IMR-90 (cell line): Measurements from ENCODE around the gene MYRFL. TPM values are rescaled to one million over a fixed set of nuclear protein-coding genes. Genes with fewer than 3 reads are reported as not detected.

Experiments used
- ATAC-seq: fragments of 200-7000 bp; cut with Tn5 transposase; 2 replicates; pipeline ENCODE4 v1.9.1; 2020; ENCODE audit warnings: low read depth, mild to moderate bottlenecking, moderate library complexity
- BruUV-seq: library from RNA; stranded (reverse); fragments of 400-500 nt; replicated peaks from 2 replicates; lab custom pipeline; 2021; lab: Mats Ljungman, UMichigan
- CTCF ChIA-PET: fragments of 300-600 bp; formaldehyde crosslinking; extraction: SDS; loops from one replicate; lab custom pipeline; 2021; ENCODE audit warnings: antibody characterized with exemption; lab: Yijun Ruan, JAX
- POLR2A ChIA-PET: fragments of 300-600 bp; sonication (Branson Sonifier 250); formaldehyde crosslinking; loops from one replicate; lab custom pipeline; 2022; ENCODE audit warnings: antibody characterized with exemption; ENCODE audit not compliant: unreplicated experiment; lab: Charles Lee
- DNase-seq: peaks from one replicate; pipeline ENCODE4 v3.0.0; 2013
- H2AFZ ChIP-seq: replicated peaks from 2 replicates; pipeline ENCODE3; 2013; ENCODE audit warnings: low read length, mild to moderate bottlenecking; ENCODE audit not compliant: poor library complexity
- H2AK5ac ChIP-seq: 2 replicates; pipeline ENCODE4 v1.6.1; 2013; ENCODE audit warnings: low read depth, low read length, inconsistent platforms
- H2AK9ac ChIP-seq: replicated peaks from 2 replicates; pipeline ENCODE3; 2013; ENCODE audit warnings: mild to moderate bottlenecking, low read depth, low read length, moderate library complexity; ENCODE audit not compliant: poor library complexity
- H2BK120ac ChIP-seq: 2 replicates; pipeline ENCODE4 v1.6.1; 2013; ENCODE audit warnings: low read depth, low read length, inconsistent platforms
- H2BK15ac ChIP-seq: 3 replicates; pipeline ENCODE4 v1.6.1; 2013; ENCODE audit warnings: low read depth, low read length, inconsistent platforms
- H2BK20ac ChIP-seq: 2 replicates; pipeline ENCODE4 v1.6.1; 2013; ENCODE audit warnings: low read depth, mild to moderate bottlenecking, inconsistent platforms, low read length, moderate library complexity
- H2BK5ac ChIP-seq: 2 replicates; pipeline ENCODE4 v1.6.1; 2013; ENCODE audit warnings: mild to moderate bottlenecking, low read depth, low read length, inconsistent platforms; ENCODE audit not compliant: poor library complexity, severe bottlenecking
- H3K14ac ChIP-seq: replicated peaks from 2 replicates; pipeline ENCODE4 v1.6.1; 2013; ENCODE audit warnings: low read depth, low read length, inconsistent platforms
- H3K18ac ChIP-seq: 2 replicates; pipeline ENCODE4 v1.6.1; 2013; ENCODE audit warnings: low read depth, low read length, control low read depth
- H3K23ac ChIP-seq: 2 replicates; pipeline ENCODE4 v1.6.1; 2013; ENCODE audit warnings: low read depth, low read length, inconsistent platforms
- H3K27ac ChIP-seq: 2 replicates; pipeline ENCODE4 v1.5.1; 2013; ENCODE audit warnings: mild to moderate bottlenecking, control low read depth, low read length; ENCODE audit not compliant: insufficient read depth
- H3K27me3 ChIP-seq: 2 replicates; pipeline ENCODE4 v1.6.1; 2013; ENCODE audit warnings: low read length; ENCODE audit not compliant: control insufficient read depth, insufficient read depth
- H3K36me3 ChIP-seq: 2 replicates; pipeline ENCODE4 v1.6.1; 2013; ENCODE audit warnings: low read length, mixed read lengths; ENCODE audit not compliant: control insufficient read depth, insufficient read depth
- H3K4ac ChIP-seq: 2 replicates; pipeline ENCODE4 v1.6.1; 2013; ENCODE audit warnings: low read depth, low read length, inconsistent platforms
- H3K4me1 ChIP-seq: 2 replicates; pipeline ENCODE4 v1.6.1; 2013; ENCODE audit warnings: low read length, mixed read lengths; ENCODE audit not compliant: control insufficient read depth, insufficient read depth
- H3K4me2 ChIP-seq: 2 replicates; pipeline ENCODE4 v1.6.1; 2013; ENCODE audit warnings: low read depth, mild to moderate bottlenecking, control low read depth, low read length, moderate library complexity
- H3K4me3 ChIP-seq: 2 replicates; pipeline ENCODE4 v1.5.1; 2013; ENCODE audit warnings: low read depth, mild to moderate bottlenecking, control low read depth, low read length, moderate library complexity; ENCODE audit not compliant: insufficient read depth
- H3K56ac ChIP-seq: 2 replicates; pipeline ENCODE4 v1.6.1; 2013; ENCODE audit warnings: low read length, inconsistent platforms; ENCODE audit not compliant: insufficient read depth; ENCODE audit errors: extremely low read depth
- H3K79me1 ChIP-seq, 2 experiments: 2 replicates each; pipeline ENCODE4 v1.6.1; 2013; ENCODE audit warnings: low read length in 2 of 2, inconsistent platforms in 1 of 2, low read depth in 1 of 2
- H3K9ac ChIP-seq: 2 replicates; pipeline ENCODE4 v1.6.1; 2013; ENCODE audit warnings: low read depth, low read length, control low read depth
- H3K9me1 ChIP-seq: 2 replicates; pipeline ENCODE4 v1.6.1; 2013; ENCODE audit warnings: low read length, inconsistent platforms; ENCODE audit not compliant: insufficient read depth
- H3K9me3 ChIP-seq: 2 replicates; pipeline ENCODE4 v1.6.1; 2013; ENCODE audit warnings: low read length; ENCODE audit not compliant: control insufficient read depth, insufficient read depth
- H4K20me1 ChIP-seq: 2 replicates; pipeline ENCODE4 v1.6.1; 2013; ENCODE audit warnings: low read length, inconsistent platforms; ENCODE audit not compliant: insufficient read depth
- H4K5ac ChIP-seq: 2 replicates; pipeline ENCODE4 v1.6.1; 2013; ENCODE audit warnings: mild to moderate bottlenecking, low read depth, low read length, control low read depth
- H4K8ac ChIP-seq, 2 experiments: 2 replicates each; pipeline ENCODE4 v1.6.1; 2013; ENCODE audit warnings: low read depth in 2 of 2, low read length in 2 of 2, control low read depth in 1 of 2, inconsistent platforms in 1 of 2
- H4K91ac ChIP-seq: 2 replicates; pipeline ENCODE4 v1.6.1; 2013; ENCODE audit warnings: low read depth, low read length, inconsistent platforms; ENCODE audit not compliant: insufficient read depth
- BHLHE40 ChIP-seq: fragments of 150-350 bp; IDR thresholded peaks from 2 replicates; pipeline ENCODE4 v1.6.1; 2016; ENCODE audit warnings: mild to moderate bottlenecking, low read depth, low read length
- CEBPB ChIP-seq: IDR thresholded peaks from 2 replicates; pipeline ENCODE4 v1.6.1; 2012; ENCODE audit warnings: low read depth, low read length, improper control_type of control experiment
- MXI1 ChIP-seq: IDR thresholded peaks from 2 replicates; pipeline ENCODE4 v1.6.1; 2012; ENCODE audit warnings: low read depth, mild to moderate bottlenecking, low read length, moderate library complexity, borderline replicate concordance
- POLR2A ChIP-seq: IDR thresholded peaks from 2 replicates; pipeline ENCODE4 v1.6.1; 2012; ENCODE audit warnings: mild to moderate bottlenecking, low read depth, low read length
- USF2 ChIP-seq: fragments of 150-350 bp; IDR thresholded peaks from 2 replicates; pipeline ENCODE4 v1.6.1; 2017; ENCODE audit warnings: mild to moderate bottlenecking, antibody characterized with exemption, low read length, low read depth
- WGBS, 2 experiments: methylation state at CpG; one replicate each; pipeline versions ENCODE4 v1.1.5 to v1.1.7; 2013; ENCODE audit warnings: missing lambda C conversion rate in 2 of 2; ENCODE audit not compliant: insufficient read length in 1 of 2; ENCODE audit errors: extremely low coverage in 2 of 2; 5-methylcytosine and 5-hydroxymethylcytosine counted together
- dilution Hi-C: fragments of 300-500 bp; cut with HindIII; formaldehyde crosslinking; loops from one replicate; pipeline ENCODE4 v1.14.3; 2018; ENCODE audit warnings: low sequenced_read_pairs; ENCODE audit not compliant: unreplicated experiment
- in situ Hi-C: fragments of 300-500 bp; cut with MboI; formaldehyde crosslinking; loops from 3 replicates; pipeline ENCODE4 v1.14.3; 2019; ENCODE audit warnings: low sequenced_read_pairs, inconsistent platforms, mixed read lengths
- intact Hi-C: fragments of 100-400 bp; cut with micrococcal nuclease; formaldehyde crosslinking; loops from 2 replicates; pipeline ENCODE4 v1.10.0; 2022
- polyA plus RNA-seq, 3 experiments: library from polyadenylated mRNA; depleted of rRNA; stranded (reverse); fragments of >200 nt; gene quantifications; 2 replicates each; pipeline ENCODE4 v1.2.3, GENCODE V29; 2012; ENCODE audit warnings: low replicate concordance in 1 of 3
- total RNA-seq: library from RNA; depleted of rRNA; stranded (reverse); fragments of >200 nt; gene quantifications from 2 replicates; pipeline ENCODE4 v1.2.3, GENCODE V29; 2012
- TF ChIP-seq, protein P1 (sequence below): conservative IDR thresholded peaks from 2 replicates; pipeline ENCODE4 v1.5.1; 2012; ENCODE audit warnings: mild to moderate bottlenecking, low read depth, low read length, improper control_type of control experiment

MYRFL gene
- total and polyA plus RNA-seq, 2 of the 4 experiments (the other 2 are of a cell fraction): not detected

DNA sequence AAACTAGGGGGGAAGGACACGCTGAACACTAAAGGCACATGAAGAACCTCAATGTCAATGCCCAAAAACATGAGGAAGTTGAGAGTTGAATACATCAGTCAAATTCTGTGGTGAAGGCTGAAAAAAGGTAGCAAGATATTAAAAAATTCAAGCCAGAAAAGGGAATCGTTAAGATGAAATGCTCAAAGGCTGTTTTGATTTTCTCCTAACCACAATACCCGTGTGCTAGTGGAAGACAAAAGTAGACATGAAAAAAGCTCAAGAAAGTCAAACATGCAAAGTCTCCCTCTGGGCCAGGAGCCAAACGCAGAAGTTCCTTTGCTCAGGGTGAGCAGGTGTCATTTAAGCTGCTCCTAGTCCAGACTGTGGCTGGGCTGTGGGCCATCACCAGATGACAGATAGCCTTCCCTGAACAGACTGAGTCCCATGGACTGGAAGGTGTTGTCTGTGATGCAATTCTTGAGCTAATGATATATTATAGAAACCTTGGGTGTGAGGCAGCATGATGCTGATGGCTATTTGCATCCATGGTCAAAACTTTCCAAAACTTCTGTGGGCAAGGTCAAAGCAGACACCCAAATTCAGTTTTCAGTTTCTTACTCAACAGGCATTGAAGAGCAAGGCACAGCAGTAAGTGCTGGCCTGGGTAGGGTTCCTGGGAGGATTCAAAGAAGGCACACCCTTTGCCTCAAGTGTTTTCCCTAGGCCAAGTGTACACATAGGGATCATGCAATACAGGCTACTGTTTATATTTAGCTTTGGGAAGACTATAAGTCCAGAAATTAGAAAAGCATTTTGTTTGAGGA is 81.6 kb downstream of the MYRFL start (continued):
- TF ChIP-seq, protein P1, sequence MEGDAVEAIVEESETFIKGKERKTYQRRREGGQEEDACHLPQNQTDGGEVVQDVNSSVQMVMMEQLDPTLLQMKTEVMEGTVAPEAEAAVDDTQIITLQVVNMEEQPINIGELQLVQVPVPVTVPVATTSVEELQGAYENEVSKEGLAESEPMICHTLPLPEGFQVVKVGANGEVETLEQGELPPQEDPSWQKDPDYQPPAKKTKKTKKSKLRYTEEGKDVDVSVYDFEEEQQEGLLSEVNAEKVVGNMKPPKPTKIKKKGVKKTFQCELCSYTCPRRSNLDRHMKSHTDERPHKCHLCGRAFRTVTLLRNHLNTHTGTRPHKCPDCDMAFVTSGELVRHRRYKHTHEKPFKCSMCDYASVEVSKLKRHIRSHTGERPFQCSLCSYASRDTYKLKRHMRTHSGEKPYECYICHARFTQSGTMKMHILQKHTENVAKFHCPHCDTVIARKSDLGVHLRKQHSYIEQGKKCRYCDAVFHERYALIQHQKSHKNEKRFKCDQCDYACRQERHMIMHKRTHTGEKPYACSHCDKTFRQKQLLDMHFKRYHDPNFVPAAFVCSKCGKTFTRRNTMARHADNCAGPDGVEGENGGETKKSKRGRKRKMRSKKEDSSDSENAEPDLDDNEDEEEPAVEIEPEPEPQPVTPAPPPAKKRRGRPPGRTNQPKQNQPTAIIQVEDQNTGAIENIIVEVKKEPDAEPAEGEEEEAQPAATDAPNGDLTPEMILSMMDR: no peak
- TF ChIP-seq POLR2A: no peak

- no CpG with 5 or more reads among the region's 3 CpGs for WGBS, 2 experiments
- Histone ChIP-seq H3K79me1 (no peaks in the 10 kb centered on the region), H3K27me3 (no peaks in the 10 kb centered on the region; the same call in 1 of the 2 replicates), H3K18ac (no peak overlapping the region), H3K4me3 (no peak overlapping the region), H2BK15ac (no peak overlapping the region), H2AK5ac (no peak overlapping the region), H3K14ac (no peak overlapping the region), H3K4ac (no peak overlapping the region), H4K5ac (no peak overlapping the region), H3K4me1 (no peaks in the 10 kb centered on the region), H3K9me1 (no peaks in the 10 kb centered on the region), H2BK20ac (no peak overlapping the region), H3K9me3 (no peaks in the 10 kb centered on the region), H4K91ac (no peak overlapping the region), H4K8ac (no peak overlapping the region), H2AK9ac (no peak overlapping the region), H3K4me2 (no peak overlapping the region), H2BK5ac (no peak overlapping the region), H3K36me3 (no peaks in the 10 kb centered on the region), H3K9ac (no peak overlapping the region), H3K23ac (no peak overlapping the region), H3K27ac (no peak overlapping the region), H4K20me1 (no peaks in the 10 kb centered on the region), H3K56ac (no peak overlapping the region), H2AFZ (no peak overlapping the region), H2BK120ac (no peak overlapping the region)
- ATAC-seq: no peak
- TF ChIP-seq MXI1 (no peak), CEBPB (no peak), BHLHE40 (no peak), USF2 (no peak)
- TF ChIP-seq, protein P1: no peak
- BruUV-seq: no TSS peak
- dilution Hi-C loops: no loop called here
- intact Hi-C loops: no loop called here
- ChIA-PET POLR2A (interaction anchor here (0.6 kb wide), 1 partner anchor 80 kb away, joined by 3 read pairs; no protein-coding TSS in a partner anchor), CTCF (interaction anchor here (1.1 kb wide), 1 partner anchor 11 kb away, joined by 3 read pairs; no protein-coding TSS in a partner anchor)
- in situ Hi-C loops: loop anchor here (10.0 kb wide), 1 partner anchor 327 kb away; no protein-coding TSS in a partner anchor
- no peak for DNase-seq
These were observed 83.2 kb downstream of the MYRFL start for GRCh38 chr12:69908203-69908602.
